Stimulated activated CD8-positive, alpha-beta memory T cell treated with anti-CD3 and anti-CD28 coated beads, Interleukin-15, amount 100 ng/mL, for 48 hours (primary cell): ENCODE data around the gene RAPGEF2.
"Not testable (repeated sequence)": the region's sequence is repeated elsewhere in the genome, so short reads cannot be mapped to it uniquely, and the experiment has no call there.

ENCODE experiments used
- DNase-seq, 2 donors: peaks; one replicate each; pipeline ENCODE4 v3.0.0-alpha.2; 2020; ENCODE audit warnings: low read depth in 2 of 2

The RAPGEF2 gene

DNA sequence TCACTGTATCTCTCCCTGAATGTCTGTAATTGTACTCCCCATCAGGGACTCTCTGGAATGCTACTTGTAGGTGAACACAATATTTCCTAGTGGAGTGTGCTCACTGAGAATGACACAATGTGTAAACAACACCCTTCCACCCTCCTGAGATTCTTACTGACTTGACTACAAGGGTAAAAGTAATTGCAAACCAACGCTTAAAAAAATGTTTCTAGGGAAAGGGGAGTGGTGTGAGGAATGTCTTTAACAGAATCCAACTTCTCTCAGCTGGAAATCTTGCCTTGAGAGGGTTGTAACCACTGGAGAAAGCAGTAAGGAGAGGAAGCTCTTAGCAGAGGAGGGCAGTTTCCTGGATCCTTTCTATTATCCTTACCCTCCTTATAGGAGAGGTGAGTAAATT lies 5.1 kb upstream of the RAPGEF2 start:
- DNase-seq: no peak

DNA sequence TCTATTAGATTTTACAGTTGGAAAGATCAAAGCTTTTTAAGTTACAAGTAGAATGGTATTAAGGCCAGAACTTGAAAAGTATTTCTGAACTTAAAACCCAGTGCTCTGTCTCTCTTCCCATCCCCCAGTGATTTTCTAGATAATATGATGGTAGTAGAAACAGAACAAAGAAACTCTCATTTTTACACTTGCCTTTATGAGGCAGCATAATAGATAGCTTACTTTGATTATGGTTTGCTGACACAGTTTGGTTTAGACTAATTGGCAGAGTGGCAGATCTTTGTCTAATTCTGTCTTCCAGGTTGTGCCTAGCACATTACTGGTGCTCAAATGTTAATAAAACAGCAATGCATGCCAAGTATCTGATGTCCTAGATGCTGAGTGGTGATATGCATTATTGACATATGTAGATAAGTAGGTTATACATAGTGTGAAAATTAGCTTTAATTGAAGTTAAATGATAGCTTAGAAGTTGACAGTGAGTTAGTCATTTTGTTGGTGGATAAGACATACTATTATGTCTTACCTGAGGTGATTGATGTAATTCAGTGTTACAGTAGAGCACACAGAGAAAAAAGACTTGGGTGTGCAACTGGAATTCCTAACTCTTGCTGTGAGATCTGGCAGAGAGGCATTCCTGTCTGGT lies 4.3 kb upstream of the RAPGEF2 start:
- DNase-seq: no peak

DNA sequence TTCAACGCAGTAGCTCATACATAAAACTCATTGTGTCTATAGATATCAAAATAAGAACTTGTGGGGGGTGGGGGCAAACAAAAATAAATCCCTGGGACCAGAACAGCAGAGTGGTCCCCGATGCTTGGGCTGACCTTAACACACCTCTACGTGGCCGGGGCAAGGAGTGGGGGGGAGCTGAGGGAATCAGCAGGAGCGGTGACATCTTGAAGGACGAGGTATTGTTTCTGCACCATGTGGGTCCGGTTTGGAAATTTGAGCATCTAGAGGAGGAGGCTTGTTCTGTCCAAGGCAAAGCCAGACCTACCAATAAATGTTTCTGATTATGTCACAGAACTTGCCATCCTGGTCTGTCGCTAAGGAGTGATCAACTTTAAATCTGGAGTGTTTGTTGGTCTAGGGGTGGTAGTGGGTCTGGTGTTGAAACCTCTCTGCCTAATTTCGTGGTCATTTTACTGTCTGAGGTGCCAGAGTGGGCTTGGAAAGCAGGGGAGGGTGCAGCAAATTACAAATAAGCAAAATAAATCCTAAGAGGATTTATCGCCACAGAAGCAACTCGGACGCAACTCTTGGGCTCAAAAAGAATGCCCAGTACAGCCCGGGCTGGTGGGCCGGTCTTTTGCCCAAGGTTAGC lies 774 bp upstream of the RAPGEF2 start:
- no peak for DNase-seq

DNA sequence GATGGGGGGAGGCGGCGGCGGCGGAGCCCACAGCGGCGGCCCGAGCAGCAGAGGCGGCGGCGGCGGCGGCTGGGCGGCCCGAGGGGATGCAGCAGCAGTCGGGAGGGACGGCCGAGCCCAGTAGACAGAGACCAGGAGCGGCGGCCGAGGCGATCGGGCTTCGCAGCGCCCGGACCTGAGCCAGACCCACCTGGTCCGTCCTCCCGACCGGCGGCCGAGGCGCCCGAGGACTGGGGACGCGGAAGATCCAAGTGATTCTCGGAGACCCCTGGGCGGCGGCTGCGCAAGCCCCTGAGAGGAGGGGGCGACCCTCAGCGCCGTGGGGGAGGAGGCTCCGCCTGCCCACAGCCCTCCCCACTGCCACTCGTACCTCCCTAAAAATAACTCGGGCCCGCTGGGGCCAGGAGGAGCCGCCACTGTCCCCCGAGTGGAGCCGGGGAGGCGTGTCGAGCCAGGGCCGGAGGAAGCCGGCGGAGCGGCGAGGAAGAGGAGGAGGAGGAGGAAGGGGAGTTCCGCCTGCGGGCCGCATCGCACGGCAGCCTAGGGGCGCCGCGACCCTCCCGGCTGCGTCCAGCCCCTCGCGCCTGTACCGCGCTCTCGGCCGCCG lies 608 bp downstream of the RAPGEF2 start:
- peak in 1 of 2 donors; percentile 17 for DNase-seq

DNA sequence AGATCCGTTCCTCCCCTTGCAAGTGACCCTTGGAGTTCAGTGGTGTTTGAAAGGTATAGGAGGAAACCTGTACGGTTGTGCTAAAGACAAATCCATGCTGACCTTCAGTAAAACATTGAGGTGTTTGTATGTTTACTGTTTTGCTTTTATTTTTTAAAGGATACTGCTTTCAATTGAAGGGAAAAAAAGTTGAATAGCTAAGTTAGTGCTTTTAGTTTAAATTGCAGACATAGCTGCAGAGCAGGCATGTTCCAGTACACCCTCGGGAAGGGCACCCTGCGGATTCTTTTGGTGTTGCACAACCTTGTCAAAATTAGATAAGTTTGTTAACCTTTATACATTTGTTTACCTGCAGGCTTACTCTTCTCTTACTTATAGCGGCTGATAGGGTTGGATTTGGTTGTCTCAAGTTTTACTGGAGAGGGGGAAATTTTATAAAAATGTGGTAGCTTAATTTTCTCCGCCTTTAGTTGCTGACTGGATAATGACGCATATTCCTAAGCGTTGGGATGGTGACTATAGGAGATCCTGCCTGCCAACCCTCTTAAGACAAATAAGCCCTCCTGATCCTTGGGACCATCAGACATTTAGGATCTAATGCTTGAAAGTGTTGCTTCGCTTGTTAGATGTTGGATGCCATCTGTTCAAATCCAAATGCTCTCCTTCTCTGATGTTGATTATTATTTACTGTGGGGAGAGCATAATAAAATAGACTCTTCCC lies 2.0 kb downstream of the RAPGEF2 start:
- no peak for DNase-seq

DNA sequence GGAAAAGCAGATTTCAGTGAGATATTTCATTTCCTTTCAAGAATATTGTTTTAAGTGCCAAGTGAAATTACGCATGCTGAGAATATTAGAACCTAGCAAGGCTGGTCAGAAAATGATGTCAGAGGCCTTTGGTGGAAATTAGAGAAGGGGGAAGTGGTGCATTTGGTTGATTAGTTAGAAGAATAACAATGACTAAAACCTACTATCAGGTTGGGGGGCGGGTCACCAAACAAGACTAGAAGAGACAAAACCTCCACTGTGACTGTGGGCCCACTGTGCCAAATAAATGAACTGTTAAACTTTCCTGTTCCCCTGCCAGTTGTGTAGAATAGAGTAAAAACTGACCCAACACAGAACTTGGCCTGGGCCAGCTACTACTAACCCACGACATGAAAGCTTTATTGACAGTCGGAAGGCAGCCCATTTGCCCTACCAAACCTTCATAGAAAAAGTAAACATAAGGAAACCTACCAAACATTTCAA lies 2.9 kb downstream of the RAPGEF2 start:
- no peak for DNase-seq

DNA sequence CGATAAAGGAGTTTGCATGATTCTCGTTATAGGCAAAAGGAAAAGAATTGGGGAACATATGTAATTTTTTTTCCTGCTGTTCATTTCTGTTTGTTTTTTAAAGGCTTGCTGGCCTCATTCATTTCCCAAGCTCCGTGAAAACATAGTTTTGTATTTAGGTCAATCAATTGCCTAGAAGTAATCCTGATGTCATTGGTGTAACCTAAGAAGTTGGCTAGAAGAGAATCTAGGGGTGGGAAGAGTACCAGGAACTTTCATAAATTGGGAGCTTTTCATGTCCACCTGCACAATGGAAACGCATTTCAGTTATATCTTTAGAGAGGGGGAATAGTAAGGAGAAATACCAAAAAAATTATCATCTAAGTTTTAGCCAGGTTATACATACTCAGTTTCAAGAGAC lies 3.8 kb downstream of the RAPGEF2 start:
- DNase-seq: no peak

DNA sequence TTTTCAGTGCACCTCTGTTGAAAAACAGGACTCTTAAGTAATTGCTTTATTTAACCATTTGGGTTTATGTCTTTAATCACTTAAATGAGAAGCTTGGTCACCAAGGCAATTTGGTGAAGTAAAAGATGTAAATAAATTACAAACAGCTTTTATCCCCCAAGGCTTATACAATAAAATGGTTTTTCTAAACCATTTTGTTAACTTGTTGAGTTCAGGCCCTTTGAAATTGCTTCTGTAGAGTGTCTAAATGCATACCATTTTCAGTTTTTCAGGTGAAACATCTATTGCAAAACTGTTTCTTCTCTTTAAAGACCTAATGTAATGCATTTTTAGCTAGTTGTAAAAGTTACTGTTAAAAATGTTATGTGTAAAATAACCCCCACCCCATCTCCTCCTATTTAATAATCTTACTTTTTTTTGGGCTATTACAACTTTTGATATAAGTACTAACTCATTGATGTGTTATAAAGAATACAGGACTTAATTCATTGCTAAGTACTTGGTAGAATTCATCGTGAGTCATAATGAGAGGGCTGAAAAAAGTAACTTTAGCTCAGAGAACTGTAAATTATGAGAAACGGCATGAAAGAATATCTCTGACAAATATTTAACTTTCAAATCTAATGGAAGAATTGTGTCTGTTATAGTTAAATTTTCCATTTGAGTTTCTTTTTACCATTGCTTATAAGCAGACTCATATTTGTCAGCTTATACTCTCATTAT lies 4.5 kb downstream of the RAPGEF2 start:
- DNase-seq: no peak

DNA sequence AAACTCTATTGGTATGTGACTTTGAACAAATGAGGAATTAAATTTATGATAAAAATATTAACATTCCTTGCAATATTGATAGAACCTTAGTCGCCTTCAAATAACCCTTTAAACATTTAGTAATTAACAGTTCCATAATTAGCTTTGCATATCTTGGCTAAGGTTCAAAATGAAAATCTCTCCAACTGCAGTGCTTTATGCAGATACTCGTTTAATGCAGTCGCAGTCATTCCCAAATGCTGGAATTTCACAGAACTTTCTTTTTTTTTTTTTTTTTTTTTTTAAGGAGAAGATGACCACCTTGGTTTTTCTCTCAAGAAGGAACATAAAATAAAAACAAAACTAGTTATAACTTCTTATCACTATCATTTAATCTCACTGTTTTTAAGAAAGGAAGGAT lies 5.2 kb downstream of the RAPGEF2 start:
- DNase-seq: no peak

DNA sequence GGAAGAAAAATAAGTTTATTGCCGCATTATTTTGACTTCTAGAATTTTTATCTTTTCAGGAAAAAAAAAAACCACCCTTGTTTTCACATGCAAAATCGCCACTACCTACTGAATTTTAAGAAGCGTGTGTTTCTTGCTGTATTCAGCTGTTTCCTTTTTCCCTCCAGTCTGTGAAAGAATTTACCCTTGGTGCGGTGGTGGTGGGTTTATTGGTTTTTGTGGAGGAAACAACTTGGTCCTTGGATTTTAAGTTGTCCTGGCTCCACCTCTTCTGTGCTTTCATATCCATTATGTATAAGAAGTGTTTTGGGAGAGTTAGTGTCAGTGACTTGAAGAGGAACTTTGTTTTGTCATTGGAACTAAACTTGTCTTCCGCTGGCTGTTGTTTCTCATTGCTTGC lies 8.1 kb downstream of the RAPGEF2 start:
- no peak for DNase-seq

DNA sequence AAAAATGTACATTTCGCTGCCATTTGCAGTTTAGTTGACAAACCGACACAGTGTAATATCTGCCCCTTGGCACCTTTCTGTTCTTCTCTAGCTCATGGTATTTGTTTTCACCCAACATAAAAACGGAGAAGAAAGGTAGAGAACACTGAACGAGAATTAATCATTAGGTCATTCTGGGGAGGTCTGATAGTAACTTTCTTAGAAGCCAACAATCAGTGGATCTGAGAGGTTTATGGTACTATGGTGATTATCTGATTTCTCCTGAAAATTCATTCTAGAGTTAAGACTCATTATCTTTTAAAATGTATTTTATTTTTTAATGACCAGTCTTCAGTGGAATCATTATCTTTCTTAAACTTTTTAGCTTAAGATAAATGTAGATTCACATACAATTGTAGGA lies 8.5 kb downstream of the RAPGEF2 start:
- DNase-seq: no peak

DNA sequence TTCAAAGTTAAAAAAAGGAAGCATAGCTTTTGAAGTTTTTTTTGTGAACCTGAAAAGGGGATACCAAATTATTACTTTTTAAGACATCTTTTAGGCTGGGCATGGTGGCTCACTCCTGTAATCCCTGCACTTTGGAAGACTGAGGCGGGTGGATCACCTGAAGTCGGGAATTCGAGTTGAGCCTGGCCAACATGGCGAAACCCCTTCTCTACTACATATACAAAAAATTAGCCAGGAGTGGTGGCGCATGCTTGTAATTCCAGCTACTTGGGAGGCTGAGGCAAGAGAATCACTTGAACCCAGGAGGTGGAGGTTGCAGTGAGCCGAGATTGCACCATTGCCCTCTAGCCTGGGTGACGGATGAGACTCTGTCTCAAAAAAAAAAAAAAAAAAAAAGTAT lies 10.5 kb downstream of the RAPGEF2 start:
- not testable (repeated sequence) for DNase-seq

DNA sequence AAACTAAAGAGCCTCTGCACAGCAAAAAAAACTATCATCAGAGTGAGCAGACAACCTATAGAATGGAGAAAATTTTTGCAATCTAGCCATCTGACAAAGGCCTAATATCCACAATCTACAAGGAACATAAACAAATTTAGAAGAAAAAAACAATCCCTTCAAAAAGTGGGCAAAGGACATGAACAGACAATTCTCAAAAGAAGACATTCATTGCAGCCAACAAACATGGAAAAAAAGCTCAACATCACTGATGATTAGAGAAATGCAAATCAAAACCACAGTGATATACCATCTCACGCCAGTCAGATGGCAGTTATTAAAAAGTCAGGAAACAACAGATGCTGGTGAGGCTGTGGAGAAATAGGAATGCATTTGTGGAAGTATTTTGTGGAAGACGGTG lies 13.2 kb downstream of the RAPGEF2 start:
- not testable (repeated sequence) for DNase-seq

DNA sequence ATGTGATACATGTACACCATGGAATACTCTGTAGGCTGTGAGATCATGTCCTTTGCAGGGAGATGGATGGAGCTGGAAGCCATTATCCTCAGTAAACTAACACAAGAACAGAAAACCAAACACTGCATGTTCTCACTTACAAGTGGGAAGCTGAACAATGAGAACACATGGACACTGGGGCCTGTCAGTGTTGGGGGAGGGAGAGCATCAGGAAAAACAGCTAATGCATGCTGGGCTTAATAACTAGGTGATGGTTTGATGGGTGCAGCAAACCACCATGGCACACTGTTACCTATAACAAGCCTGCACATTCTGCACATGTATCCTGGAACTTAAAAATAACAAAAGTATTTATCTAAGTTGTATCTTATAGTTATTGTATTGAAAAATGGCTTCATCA lies 13.8 kb downstream of the RAPGEF2 start:
- DNase-seq: not testable (repeated sequence)

DNA sequence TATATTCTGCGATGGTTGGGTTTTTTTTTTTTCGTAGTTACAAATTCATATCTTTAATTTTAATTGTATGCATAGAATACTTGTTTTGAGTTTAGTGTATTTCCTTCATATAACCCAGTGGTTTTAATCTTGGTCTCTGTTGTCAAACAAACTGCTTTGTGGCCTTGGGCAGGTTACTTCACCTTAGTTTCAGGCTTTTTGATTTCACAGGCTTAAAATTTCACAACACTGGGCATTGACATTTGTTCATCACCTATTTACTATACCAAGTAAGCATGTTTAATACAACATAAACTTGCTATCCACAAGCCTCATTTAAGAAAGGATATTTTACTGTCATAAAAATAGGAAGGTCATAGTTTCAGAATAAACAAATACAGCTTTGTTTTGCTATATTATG lies 14.7 kb downstream of the RAPGEF2 start:
- no peak for DNase-seq

DNA sequence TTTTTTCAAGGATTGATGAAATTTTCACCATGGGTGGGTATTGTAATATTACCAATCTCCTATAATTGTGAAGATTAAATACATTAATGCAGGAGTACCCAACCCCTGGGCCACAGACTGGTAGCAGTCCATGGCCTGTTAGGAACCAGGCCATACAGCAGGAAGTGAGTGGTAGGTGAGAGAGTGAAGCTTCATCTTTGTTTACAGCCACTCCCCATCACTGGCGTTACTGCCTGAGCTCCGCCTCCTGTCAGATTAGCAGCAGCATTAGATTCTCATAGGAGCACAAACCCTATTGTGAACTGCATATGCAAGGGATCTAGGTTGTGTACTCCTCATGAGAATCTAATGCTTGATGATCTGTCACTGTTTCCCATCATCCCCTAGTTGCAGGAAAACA lies 15.1 kb downstream of the RAPGEF2 start:
- DNase-seq: no peak

DNA sequence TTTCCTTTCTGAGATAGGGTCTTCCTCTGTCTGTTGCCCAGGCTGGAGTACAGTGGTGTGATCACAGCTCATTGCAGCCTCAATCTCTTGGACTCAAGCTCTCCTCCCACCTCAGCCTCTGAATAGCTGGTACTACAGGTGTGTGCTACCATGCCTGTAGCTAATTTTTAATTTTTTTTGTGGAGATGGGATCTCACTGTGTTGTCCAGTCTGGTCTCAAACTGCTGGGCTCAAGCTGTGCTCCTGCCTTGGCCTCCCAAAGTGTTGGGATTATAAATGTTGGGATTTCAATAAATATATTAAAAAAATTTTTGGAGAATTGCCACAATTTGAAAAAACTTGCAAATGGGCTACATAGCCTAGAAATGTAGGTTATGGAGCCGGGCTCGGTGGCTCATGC lies 18.5 kb downstream of the RAPGEF2 start:
- DNase-seq: no peak

DNA sequence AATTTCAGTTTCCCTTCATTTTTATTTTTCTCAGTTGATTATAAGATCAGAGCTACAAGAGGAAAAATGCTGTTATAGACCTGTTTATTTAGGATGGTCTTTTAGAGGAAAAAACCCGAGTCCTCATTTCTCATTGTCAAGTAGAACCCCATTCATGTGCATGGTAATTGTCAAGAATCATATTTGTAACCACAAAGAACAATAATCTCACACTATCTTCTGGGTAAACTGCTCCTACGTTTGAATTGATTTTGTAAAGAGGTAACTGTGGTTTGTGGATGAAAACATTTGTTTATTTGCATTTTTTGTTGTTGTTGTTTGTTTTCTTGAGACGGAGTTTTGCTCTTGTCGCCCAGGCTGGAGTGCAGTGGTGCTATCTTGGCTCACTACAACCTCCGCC lies 23.8 kb downstream of the RAPGEF2 start:
- DNase-seq: no peak

DNA sequence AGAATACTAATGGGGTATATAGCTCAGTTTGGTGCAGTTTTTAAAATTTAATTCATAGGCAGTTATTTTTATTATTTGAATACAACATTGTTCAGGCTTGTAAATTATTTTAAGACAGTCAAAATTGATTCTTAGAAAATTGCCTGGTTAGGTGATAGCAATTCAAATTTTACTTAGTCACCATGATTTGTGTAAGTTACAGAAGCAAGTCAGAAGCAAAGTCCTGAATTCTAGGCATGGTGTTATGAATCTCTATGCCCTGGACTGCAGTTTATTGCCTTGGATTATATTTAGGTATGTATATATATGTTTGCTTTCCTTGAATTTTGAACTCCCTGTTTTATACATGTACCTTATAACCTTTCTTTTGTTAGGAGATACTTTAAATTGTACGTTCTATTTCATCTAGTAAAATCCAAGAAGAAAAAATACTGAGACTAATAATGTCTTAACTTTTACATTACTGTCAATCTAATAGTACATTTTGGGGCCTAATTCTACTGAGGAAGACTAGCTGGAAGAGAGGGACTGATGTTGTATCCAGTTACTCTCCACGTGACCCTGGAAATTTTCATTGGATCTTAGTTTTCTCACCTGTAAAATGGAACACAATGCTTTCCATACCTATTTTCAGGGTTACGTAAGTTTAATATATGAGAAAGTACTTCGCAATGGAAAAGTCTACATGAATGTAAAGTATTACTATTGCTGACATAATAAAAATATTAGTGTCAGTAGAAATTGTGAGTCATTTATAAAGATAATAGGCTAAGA lies 25.1 kb downstream of the RAPGEF2 start:
- no peak for DNase-seq

DNA sequence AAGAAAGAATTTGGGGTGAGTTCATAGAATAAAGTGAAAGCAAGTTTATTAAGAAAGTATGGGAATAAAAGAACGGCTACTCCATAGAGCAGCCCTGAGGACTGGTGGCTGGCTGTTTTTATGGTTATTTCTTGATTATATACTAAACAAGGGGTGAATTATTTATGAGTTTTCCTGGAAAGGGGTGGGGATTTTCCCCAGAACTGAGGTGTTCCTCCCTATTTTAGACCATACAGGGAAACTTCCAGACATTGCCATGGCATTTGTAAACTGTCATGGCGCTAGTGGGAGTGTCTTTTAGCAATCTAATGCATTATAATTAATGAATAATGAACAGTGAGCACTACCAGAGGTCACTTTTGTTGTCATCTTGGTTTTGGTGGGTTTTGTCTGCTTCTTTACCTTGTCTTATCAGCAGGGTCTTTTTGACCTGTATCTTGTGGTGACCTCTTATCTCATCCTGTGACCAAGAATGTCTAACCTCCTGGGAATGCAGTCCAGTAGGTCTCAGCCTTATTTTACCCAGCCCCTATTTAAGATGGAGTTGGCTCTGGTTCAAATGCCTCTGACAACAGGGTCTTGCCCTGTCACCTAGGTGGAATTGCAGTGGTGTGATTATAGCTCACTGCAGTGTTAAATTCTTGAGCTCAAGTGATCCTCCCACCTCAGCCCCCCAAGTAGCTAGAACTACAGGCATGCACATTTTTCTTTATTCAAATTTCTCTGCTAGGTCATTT lies 27.1 kb downstream of the RAPGEF2 start:
- DNase-seq: no peak

DNA sequence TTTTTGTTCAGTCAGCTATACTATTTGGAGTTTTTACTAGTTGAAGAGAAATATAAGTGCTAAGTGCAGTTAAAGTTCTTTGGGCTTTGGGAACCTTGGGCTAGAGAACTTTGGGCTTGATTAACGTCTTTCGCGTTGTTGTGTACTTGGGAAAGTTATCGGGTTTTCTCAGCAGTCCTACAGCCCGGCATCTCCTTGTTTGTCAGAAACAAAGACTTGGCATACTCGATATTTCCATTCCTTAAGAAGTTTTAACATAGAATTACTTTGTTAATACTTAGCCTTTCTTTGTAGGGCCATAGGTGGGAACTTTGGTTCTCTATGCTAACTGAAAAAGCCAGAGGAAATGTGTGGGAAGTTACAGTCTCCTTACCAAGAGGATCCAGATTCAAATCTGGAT lies 28.7 kb downstream of the RAPGEF2 start:
- no peak for DNase-seq
